HS-5 (cell line): ENCODE data around the gene CHD3.
"Not testable (repeated sequence)": the region's sequence is repeated elsewhere in the genome, so short reads cannot be mapped to it uniquely, and the experiment has no call there.

ENCODE experiments used
- DNase-seq: peaks from one replicate; pipeline ENCODE4 v3.0.0-alpha.2; 2012; ENCODE audit warnings: low read depth

The CHD3 gene

GRCh38 chr17:7849751-7850504, 38.7 kb upstream of the CHD3 start:
- DNase-seq: no peak

- no peak for DNase-seq
Observed at GRCh38 chr17:7850701-7851437, 37.7 kb upstream of the CHD3 start.

GRCh38 chr17:7851438-7852261, 36.9 kb upstream of the CHD3 start:
- DNase-seq: no peak

GRCh38 chr17:7852262-7852670, 36.3 kb upstream of the CHD3 start:
- no peak for DNase-seq

GRCh38 chr17:7852919-7853690, 35.5 kb upstream of the CHD3 start:
- no peak for DNase-seq

- no peak for DNase-seq
Observed at GRCh38 chr17:7853691-7854038, 34.9 kb upstream of the CHD3 start.

GRCh38 chr17:7854078-7854777, 34.4 kb upstream of the CHD3 start:
- no peak for DNase-seq

- no peak for DNase-seq
Observed at GRCh38 chr17:7854851-7855659, 33.5 kb upstream of the CHD3 start, which contains the start of gene TMEM88. Gene TMEM88 (plus strand): TSS chr17:7855066. CDS start chr17:7855075, 9 bp downstream.

GRCh38 chr17:7855660-7856010, 33.0 kb upstream of the CHD3 start:
- no peak for DNase-seq

- DNase-seq: no peak
Observed at GRCh38 chr17:7856011-7856810, 32.4 kb upstream of the CHD3 start.

- DNase-seq: peak; percentile 98
Observed at GRCh38 chr17:7856811-7857712, 31.5 kb upstream of the CHD3 start, which contains the start of gene NAA38. Gene NAA38 (minus strand): TSS chr17:7857559. CDS start chr17:7857463, 96 bp downstream.

GRCh38 chr17:7857713-7858521, 30.7 kb upstream of the CHD3 start, which contains the start of gene CYB5D1:
Gene CYB5D1 (plus strand): TSS chr17:7858003. CDS start chr17:7858135, 132 bp downstream.
- no peak for DNase-seq

GRCh38 chr17:7858522-7858810, 30.1 kb upstream of the CHD3 start:
- no peak for DNase-seq

- DNase-seq: no peak
Observed at GRCh38 chr17:7859028-7859427, 29.6 kb upstream of the CHD3 start.

GRCh38 chr17:7862692-7863437, 25.7 kb upstream of the CHD3 start:
- no peak for DNase-seq

- not testable (repeated sequence) for DNase-seq
Observed at GRCh38 chr17:7864384-7864783, 24.2 kb upstream of the CHD3 start.
